Hematopoietic multipotent progenitor cell treated with erythropoietin and hydrocortisone succinate and interleukin-3 and kit ligand, for 8 days (in vitro differentiated cells): ENCODE data around the gene TYW1B.
"Not testable (repeated sequence)": the region's sequence is repeated elsewhere in the genome, so short reads cannot be mapped to it uniquely, and the experiment has no call there.

Experiments used
- DNase-seq: peaks from one replicate; pipeline ENCODE4 v3.0.0-alpha.2; 2015

The TYW1B gene

GRCh38 chr7:72546586-72547237 lies 281.3 kb downstream of the TYW1B start:
- not testable (repeated sequence) for DNase-seq

DNA sequence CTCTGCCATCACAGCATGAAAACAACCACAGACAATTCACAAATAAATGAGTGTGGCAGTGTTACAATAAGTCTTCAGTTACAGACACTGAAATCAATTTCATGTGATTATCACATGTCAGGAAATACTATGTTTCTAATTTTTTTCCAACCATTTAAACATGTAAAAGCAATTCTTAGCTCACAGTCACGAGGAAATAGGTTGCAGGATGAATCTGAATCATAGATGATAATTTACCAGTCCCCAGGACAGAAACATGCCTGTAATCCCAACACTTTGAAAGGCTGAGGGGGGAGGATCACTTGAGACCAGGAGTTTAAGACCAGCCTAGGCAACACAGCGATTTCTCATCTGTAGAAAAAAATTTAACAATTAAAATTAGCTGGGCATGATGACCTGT lies 283.5 kb downstream of the TYW1B start:
- DNase-seq = not testable (repeated sequence)

DNA sequence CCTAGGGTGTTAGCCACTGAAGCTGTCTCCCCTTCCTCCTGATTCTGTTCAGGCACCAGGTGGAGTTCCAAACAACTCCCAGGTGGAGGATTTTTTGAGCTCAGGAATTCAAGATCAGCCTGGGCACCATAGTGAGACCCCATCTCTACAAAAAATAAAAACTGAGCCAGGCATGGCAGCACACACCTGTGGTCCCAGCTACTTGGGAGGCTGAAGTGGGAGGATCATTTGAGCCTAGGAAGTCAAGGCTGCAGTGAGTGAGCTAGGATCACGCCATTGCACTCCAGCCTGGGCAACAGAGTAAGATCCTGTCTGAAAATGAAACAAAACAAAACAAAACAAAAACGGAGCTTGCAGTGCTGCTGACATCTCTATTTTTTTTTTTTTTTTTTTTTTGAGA lies 287.1 kb downstream of the TYW1B start:
- DNase-seq = no peak

DNA sequence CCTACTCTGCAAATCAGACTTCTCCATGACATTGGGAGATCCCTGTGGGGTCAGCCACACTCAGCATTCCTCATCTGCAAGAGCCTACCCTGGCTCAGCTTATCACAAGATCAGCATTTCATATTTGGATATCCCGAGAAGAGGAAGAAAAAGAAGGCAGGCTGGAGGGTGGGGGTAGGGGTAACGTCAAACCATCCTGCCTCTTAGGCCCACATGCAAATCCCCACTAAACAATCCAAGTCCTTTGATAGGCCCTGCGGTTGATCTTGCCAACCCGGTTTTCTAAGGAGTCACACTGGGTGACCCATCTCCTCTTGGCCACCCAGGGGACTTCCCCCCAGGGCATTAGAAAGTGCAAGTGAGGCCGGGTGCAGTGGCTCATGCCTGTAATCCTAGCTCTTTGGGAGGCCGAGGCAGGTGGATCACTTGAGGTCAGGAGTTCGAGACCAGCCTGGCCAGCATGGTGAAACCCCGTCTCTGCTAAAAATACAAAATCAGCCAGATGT lies 287.8 kb downstream of the TYW1B start:
- no peak for DNase-seq

DNA sequence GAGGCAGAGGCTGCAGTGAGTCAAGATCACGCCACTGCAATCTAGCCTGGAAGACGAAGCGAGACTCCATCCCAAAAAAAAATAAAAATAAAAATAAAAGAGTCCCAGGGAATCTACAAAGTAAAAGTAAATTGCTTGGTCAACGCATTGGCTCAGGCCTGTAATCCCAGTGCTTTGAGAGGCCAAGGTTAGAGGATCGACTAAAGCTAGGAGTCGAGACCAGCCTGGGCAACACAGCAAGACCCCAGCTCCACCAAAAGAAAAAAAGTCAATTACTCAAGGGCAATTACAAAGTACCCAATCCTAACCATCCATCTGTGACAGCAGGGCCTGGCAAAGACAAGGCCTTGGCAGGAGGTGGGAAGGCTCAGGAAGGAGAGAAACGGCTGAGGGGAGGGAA lies 288.3 kb downstream of the TYW1B start:
- no peak for DNase-seq

GRCh38 chr7:72538856-72539255 lies 289.1 kb downstream of the TYW1B start:
- no peak for DNase-seq

DNA sequence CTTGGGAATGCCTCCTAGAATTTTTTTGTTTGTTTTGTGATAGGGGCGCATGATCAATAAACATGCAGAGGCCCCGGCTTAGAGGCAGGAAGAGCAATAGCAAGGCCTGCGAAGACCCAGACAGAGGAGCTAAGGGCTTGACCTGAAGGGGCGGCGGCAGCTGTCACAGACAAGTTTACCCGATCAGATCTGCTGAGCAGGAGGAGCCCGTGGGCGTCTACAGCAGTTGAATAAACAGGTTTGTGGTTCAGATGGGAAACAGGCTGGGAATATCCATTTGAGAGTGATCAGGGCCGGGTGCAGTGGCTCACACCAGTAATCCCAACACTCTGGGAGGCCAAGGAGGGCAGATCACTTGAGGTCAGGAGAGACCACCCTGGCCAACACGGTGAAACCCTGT lies 289.9 kb downstream of the TYW1B start:
- no peak for DNase-seq

DNA sequence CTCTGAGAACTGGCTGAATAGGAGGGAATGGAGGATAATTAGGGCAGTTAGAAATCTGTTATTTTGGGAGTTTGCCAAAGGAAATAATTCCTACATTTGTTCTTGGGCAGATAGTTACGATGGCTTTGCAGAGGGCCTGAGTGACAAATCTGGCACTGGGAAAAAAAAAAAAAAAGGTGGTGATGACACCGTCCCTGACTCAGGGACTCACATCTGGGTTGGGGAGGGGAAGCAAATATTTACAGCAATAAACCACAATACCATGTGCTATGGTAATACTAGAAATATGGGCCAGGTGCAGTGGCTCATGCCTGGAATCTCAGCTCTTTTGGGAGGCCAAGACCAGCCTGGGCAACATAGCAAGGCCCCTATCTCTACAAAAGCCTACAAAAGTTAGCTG lies 292.0 kb downstream of the TYW1B start:
- not testable (repeated sequence) for DNase-seq

DNA sequence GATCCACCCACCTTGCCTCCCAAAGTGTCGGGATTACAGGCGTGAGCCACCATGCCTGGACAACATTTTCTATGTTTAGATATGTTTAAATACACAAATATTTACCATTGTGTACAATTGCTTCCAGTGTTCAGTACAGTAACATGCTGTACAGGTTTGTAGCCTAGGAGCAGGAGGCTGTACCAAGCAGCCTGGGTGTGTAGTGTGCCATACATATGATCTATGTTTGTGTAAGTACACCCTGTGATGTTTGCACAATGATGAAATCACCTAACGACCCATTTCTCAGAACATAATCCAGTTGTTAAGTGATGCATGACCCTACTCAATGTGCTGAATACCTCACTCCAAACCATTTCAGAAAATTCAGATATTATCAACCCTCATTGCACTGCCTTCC lies 297.0 kb downstream of the TYW1B start:
- not testable (repeated sequence) for DNase-seq
